SK-N-MC (cell line): ENCODE data around the gene ANKRD35.

Experiments used
- EZH2 ChIP-seq: fragments of 200-600 bp; sonication (generic); IDR thresholded peaks from one replicate; pipeline ENCODE4 v1.6.1; 2017; ENCODE audit warnings: antibody characterized with exemption
- FOXP2 ChIP-seq: optimal IDR thresholded peaks from 2 replicates; pipeline ENCODE3; 2011; ENCODE audit warnings: mild to moderate bottlenecking, moderate library complexity; ENCODE audit not compliant: insufficient read depth; ENCODE audit errors: extremely low read length, control extremely low read depth
- POLR2AphosphoS5 ChIP-seq: IDR thresholded peaks from 2 replicates; pipeline ENCODE4 v1.6.1; 2012; ENCODE audit warnings: mild to moderate bottlenecking, low read depth, low read length, borderline replicate concordance

- TF ChIP-seq POLR2AphosphoS5 = no peak
- TF ChIP-seq EZH2 = no peak
- no peak for TF ChIP-seq FOXP2
Observed at GRCh38 chr1:145887631-145888030, 2.0 kb upstream of the ANKRD35 start.
